GM23248 (cell line): Measurements from ENCODE around the gene THOC1.

Source experiments
- EZH2 ChIP-seq: fragments of 200-600 bp; sonication (generic); IDR thresholded peaks from 2 replicates; pipeline ENCODE4 v1.6.1; 2018; ENCODE audit warnings: antibody characterized with exemption, mild to moderate bottlenecking; ENCODE audit not compliant: insufficient read depth, poor library complexity, severe bottlenecking
- EZH2phosphoT487 ChIP-seq: fragments of 200-600 bp; sonication (generic); IDR thresholded peaks from 2 replicates; pipeline ENCODE4 v1.6.1; 2018; ENCODE audit warnings: antibody characterized with exemption, moderate library complexity, mild to moderate bottlenecking, low read depth; ENCODE audit not compliant: insufficient read depth

- TF ChIP-seq EZH2 = no peak
- TF ChIP-seq EZH2phosphoT487 = no peak
Measured at GRCh38 chr18:181711-182110, 86.1 kb downstream of the THOC1 start.
